MM.1S (cell line): ENCODE data around the gene GPR3.

Experiments
- DNase-seq: peaks from one replicate; pipeline ENCODE4 v3.0.0-alpha.2; 2015
- H2AFZ ChIP-seq: fragments of 300-600 bp; sonication (generic); 2 replicates; pipeline ENCODE4 v1.6.0; 2016; ENCODE audit warnings: antibody characterized with exemption, low read length
- H3F3A ChIP-seq: fragments of 300-600 bp; sonication (generic); 2 replicates; pipeline ENCODE4 v1.6.1; 2016; ENCODE audit warnings: mild to moderate bottlenecking, antibody characterized with exemption, low read length, moderate library complexity, mixed read lengths; ENCODE audit not compliant: insufficient read depth
- H3K27ac ChIP-seq: fragments of 300-600 bp; sonication (generic); 2 replicates; pipeline ENCODE4 v1.5.1; 2016; ENCODE audit warnings: mild to moderate bottlenecking, low read length
- H3K27me3 ChIP-seq: fragments of 300-600 bp; sonication (generic); replicated peaks from 2 replicates; pipeline ENCODE4 v1.6.0; 2016; ENCODE audit warnings: low read length; ENCODE audit not compliant: insufficient read depth
- H3K36me3 ChIP-seq: fragments of 300-600 bp; sonication (generic); replicated peaks from 2 replicates; pipeline ENCODE4 v1.6.1; 2016; ENCODE audit warnings: mild to moderate bottlenecking, low read length, mixed read lengths; ENCODE audit not compliant: insufficient read depth
- H3K4me1 ChIP-seq: fragments of 300-600 bp; sonication (generic); 2 replicates; pipeline ENCODE4 v1.6.1; 2016; ENCODE audit warnings: low read length, mixed read lengths
- H3K4me2 ChIP-seq: fragments of 300-600 bp; sonication (generic); 2 replicates; pipeline ENCODE4 v1.6.0; 2016; ENCODE audit warnings: low read depth, low read length
- H3K4me3 ChIP-seq: fragments of 300-600 bp; sonication (generic); 2 replicates; pipeline ENCODE4 v1.5.1; 2016; ENCODE audit warnings: low read length, mixed read lengths
- H3K79me2 ChIP-seq: fragments of 300-600 bp; sonication (generic); 2 replicates; pipeline ENCODE4 v1.6.1; 2016; ENCODE audit warnings: mixed run types, low read length, mixed read lengths
- H3K9ac ChIP-seq: fragments of 300-600 bp; sonication (generic); 2 replicates; pipeline ENCODE4 v1.6.1; 2016; ENCODE audit warnings: low read length, mixed read lengths
- H3K9me2 ChIP-seq: fragments of 300-600 bp; sonication (generic); replicated peaks from 2 replicates; pipeline ENCODE4 v1.6.1; 2016; ENCODE audit warnings: mild to moderate bottlenecking, low read length, mixed read lengths; ENCODE audit not compliant: insufficient read depth
- H3K9me3 ChIP-seq: fragments of 300-600 bp; sonication (generic); replicated peaks from 2 replicates; pipeline ENCODE4 v1.6.1; 2016; ENCODE audit warnings: mild to moderate bottlenecking, low read length, mixed read lengths; ENCODE audit not compliant: insufficient read depth
- H4K20me1 ChIP-seq: fragments of 300-600 bp; sonication (generic); 2 replicates; pipeline ENCODE4 v1.6.1; 2016; ENCODE audit warnings: mild to moderate bottlenecking, low read length, moderate library complexity, mixed read lengths; ENCODE audit not compliant: insufficient read depth
- CTCF ChIP-seq: fragments of 300-600 bp; sonication (generic); IDR thresholded peaks from 2 replicates; pipeline ENCODE4 v1.5.1; 2016; ENCODE audit warnings: antibody characterized with exemption, low read length, mixed read lengths
- EZH2 ChIP-seq: fragments of 300-600 bp; sonication (generic); optimal IDR thresholded peaks from 2 replicates; pipeline ENCODE3; 2017; ENCODE audit warnings: low read depth, mild to moderate bottlenecking, antibody characterized with exemption, low read length, mixed read lengths
- EZH2phosphoT487 ChIP-seq: fragments of 300-600 bp; sonication (generic); IDR thresholded peaks from 2 replicates; pipeline ENCODE4 v1.6.1; 2018; ENCODE audit warnings: antibody characterized with exemption, low read length

Gene GPR3

GRCh38 chr1:27367160-27367650 is 25.2 kb upstream of the GPR3 start:
- Histone ChIP-seq H3K27me3 (no peaks in the 10 kb centered on the region), H3K27ac (no peak overlapping the region), H3K36me3 (no peaks in the 10 kb centered on the region), H3K9me2 (no peaks in the 10 kb centered on the region), H4K20me1 (no peaks in the 10 kb centered on the region), H3K4me2 (peak overlapping the region; percentile 83), H3K9ac (peak overlapping the region; percentile 51; the same call in 1 of the 2 replicates), H3F3A (peaks cover 3% of the 10 kb centered on the region; the same call in 1 of the 2 replicates), H3K4me3 (peak overlapping the region; percentile 72), H3K79me2 (no peaks in the 10 kb centered on the region), H3K4me1 (peaks cover 8% of the 10 kb centered on the region), H3K9me3 (no peaks in the 10 kb centered on the region), H2AFZ (peak overlapping the region; percentile 91)
- no peak for DNase-seq
- TF ChIP-seq EZH2phosphoT487 (no peak), CTCF (no peak), EZH2 (no peak)

GRCh38 chr1:27368869-27369582 is 23.4 kb upstream of the GPR3 start:
- Histone ChIP-seq H3K9me3 (no peaks in the 10 kb centered on the region), H3K27ac (no peak overlapping the region), H3K9me2 (no peaks in the 10 kb centered on the region), H3K4me2 (no peak overlapping the region), H3F3A (peaks cover 3% of the 10 kb centered on the region; the same call in 1 of the 2 replicates), H3K4me1 (peaks cover 8% of the 10 kb centered on the region), H4K20me1 (no peaks in the 10 kb centered on the region), H3K79me2 (no peaks in the 10 kb centered on the region), H3K4me3 (no peak overlapping the region), H3K36me3 (no peaks in the 10 kb centered on the region), H3K9ac (no peak overlapping the region), H3K27me3 (no peaks in the 10 kb centered on the region), H2AFZ (no peak overlapping the region)
- no peak for DNase-seq
- no peak for TF ChIP-seq EZH2
- no peak for TF ChIP-seq EZH2phosphoT487
- no peak for TF ChIP-seq CTCF

- no peak for DNase-seq
- no peaks in the 10 kb centered on the region for H3K9me3 ChIP-seq
- no peaks in the 10 kb centered on the region for H4K20me1 ChIP-seq
- no peak overlapping the region for H3K27ac ChIP-seq
- H3K4me3 ChIP-seq = no peak overlapping the region
- H3K4me1 ChIP-seq = 0 out of 2 replicates have a peak, but pooled peaks cover under 1% of the 10 kb centered on the region
- H3K4me2 ChIP-seq = no peak overlapping the region
- H3F3A ChIP-seq = no peaks in the 10 kb centered on the region
- H3K36me3 ChIP-seq = no peaks in the 10 kb centered on the region
- H3K27me3 ChIP-seq = 0 out of 2 replicates have a peak, but pooled peaks cover 2% of the 10 kb centered on the region
- H3K9ac ChIP-seq = no peak overlapping the region
- TF ChIP-seq EZH2phosphoT487 (no peak), CTCF (no peak), EZH2 (no peak)
- H3K79me2 ChIP-seq = no peaks in the 10 kb centered on the region
- no peaks in the 10 kb centered on the region for H3K9me2 ChIP-seq
- no peak overlapping the region for H2AFZ ChIP-seq
Observed at GRCh38 chr1:27372022-27372807, 20.2 kb upstream of the GPR3 start.
